Brain pericyte (primary cell): Measurements from ENCODE around the gene RNF215.

ENCODE experiments used
- DNase-seq: peaks from one replicate; pipeline ENCODE4 v3.0.0-alpha.2; 2012; ENCODE audit warnings: low read depth, low spot score

RNF215 gene

DNA sequence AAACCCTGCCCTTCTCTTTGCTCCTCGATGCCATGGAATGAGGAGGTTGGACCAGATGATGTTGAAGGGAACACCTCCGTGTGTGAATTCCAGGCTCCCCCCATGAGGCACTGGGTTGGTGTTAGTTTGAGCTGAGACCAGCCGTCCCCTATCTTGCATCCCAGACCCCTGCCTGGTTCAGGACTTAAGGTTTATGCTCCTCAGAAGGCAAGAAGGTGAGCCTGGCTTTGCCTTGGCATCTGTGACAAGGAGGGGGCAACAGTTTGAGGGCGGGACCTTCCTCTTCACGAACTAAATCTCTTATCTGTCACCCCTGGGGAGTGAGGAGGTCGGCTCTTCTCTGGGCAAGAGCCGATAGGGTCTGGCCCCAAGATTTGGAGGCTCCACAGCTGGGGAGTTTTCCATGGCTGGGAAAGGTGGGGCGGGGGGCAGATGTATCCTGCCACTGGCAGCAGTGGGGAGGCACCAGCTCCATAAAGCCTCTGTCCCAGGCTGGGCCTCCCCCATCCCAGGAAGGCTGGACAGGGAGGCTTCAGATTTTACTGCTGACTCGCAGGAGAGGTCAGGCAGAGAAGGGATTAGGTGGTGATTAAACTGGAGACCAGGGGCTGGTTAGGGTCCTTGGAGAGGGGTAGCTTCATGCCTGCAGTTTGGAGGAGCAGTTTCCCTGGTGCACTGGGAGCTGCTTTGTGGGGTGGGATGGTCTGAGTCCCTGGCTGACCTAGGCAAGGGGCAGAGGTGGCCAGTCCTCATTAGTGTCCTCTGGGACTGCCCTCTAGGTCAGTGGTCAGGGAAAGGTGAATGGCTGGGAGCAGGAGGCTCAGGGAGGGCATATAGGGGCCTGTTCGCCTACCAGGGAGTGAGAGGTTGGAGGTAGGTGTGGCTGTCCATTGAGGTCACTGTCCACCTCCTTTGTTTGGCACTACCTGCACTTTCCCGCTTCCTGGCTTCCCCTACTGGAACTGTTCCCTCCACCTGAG is 10.7 kb upstream of the RNF215 start:
- no peak for DNase-seq

DNA sequence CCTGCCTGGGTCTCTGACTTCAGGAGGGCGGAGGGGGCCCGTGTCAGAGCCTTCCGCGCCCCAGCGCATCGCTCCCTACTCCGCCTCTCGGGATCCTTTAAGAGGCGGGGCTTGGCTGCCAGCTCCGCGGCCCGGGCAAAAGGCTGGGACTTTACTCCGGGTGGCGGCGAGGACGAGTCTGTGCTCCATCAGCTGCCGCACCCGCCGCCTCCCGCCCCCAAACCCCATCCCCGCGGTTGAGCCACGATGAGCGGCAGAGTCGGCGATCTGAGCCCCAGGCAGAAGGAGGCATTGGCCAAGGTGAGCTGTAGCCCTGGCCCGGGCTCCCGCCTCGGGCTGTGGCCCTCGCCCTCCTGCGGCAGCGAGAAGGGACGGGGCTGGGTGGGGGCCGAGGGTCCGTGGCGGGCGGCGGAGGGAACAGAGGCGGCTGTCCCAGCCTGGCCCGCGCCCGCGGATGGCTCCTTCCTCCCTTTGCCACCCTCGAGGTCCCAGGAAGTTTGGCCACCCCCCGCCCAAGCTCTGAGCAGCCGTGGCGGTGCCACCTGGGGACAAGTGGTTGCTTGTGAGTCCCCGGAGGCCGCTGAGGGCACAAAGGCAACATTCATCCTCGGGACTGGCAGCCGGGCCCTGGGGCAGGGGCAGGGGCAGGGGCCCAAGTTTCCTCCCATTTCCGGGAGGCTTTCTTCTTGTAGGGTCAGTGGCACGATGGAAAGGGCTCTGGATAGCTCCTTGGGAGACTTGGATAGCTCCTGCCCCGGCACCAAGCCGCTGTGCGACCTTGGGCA is 9.9 kb upstream of the RNF215 start, which contains the start of gene SEC14L2:
SEC14L2 (plus strand) TSS at position 148 of the 785 bp plus-strand sequence; CDS start at position 247, 99 bp downstream.
- no peak for DNase-seq

DNA sequence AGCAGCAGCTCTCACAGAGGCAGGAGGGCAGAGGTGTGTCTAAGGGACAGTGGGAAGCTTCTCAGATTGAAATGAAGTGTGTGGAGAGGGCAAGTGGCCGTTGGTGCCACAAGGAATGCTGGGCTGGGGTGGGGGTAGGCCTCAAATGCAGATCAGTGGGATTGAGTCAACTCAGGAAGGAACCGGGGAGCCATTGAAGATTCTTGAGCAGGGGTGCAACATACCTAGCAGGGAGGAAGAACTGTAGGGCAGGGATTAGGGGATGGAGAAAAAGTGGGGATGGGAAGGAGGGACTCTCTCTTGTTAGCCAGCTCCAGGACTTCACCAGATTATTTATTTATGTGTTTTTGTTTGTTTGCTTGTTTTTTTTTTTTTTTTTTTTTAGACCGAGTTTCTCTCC is 6.7 kb upstream of the RNF215 start:
- DNase-seq, result no peak

DNA sequence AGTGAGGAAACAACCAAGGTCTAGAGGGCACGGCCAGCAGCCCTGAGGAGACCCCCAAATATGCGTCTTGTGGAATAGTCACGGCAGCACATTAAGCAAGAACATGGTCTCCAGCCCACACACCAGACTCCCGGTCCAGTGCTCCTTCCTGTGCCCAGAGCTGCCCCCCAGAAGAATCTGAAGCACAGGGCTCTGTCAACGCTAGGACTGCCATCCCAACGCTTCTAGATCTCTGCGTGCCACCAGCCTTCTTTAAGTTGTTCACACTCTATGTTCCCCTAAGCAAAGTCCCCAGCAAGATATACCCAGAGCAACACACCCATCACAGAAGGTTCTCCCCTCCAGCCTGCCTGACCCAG is 6.1 kb upstream of the RNF215 start:
- no peak for DNase-seq

DNA sequence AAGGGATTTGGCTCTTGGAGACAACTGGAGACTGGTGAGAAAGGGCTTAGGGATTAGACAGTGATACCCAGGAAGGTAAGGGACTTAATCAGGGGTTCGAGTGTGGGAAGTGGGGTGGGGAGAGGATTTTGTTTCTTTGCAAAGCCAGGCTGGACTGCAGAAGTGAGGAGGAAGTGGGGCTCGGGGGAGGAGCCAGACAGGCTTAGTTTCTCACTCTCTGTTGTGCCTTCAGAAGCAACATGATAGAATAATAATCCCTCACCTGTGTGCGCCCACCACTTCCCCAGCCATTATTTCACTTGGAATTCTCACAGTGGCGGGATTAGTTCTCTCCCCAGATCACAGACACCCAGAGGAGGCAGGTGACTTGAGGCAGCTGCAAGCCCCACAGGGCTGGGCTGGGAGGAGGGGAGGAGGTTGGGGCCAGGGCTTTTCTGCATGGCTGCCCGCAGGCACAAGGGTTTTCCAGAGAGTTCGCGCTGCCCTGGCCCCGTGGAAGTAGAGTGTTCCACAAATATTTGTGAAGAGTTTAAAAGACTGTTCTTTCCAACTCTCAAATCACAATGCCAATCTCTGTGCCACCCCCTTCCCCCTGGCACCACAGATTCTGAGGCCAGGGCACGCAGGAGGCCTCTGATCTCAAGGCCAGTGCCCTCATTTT is 5.6 kb upstream of the RNF215 start:
- DNase-seq, result no peak

DNA sequence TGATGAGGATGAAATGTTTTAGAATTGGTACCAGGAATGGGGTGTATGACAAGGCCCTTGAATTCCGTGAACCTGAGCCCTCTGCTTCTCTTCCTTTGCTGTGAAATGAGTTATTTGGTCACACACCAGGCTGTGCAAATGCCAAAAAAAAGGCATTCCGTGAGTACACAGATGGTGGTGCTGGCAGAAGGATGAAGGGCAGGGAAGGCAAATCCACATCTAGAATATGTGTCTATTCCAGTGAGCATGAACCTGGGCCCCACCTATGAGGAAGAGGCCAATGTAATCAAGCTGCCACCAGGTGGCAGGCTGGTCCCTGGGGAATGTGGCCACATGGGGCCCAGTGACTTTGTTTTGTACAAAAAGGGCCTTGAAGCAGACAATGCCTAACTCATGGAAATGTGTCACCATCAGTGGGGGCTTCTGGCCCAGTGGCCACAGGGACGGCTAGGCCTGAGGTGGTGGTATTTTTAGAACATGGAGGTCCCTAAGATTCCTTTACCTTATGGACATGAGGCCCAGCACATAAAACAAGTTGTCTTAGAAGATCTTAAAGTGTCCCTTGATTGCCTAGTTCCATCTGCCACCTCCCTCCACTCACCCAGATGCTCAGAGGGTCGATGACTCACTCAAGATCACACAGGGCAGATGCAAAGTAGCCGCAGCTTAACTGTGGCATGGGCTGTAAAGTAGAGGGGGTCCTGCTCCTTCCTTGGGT is 3.9 kb upstream of the RNF215 start:
- DNase-seq, result no peak

DNA sequence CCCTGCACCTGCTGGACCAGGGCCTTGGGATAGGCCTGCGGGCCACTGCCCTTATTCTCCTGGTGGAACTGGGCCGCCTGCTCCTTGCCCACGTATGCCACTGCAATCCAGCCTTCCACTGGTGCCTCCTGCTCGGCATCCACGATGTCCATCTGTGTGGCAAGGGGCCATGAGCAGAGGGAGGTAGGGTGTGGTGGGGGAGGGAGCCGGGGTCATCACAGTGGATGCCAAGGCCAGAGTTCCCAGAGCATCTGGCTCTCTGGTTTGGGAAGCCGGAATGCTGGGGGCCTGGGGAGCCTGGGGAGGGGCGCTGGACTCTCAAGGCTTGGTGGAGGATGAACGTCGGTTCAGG is 627 bp downstream of the RNF215 start:
- no peak for DNase-seq

DNA sequence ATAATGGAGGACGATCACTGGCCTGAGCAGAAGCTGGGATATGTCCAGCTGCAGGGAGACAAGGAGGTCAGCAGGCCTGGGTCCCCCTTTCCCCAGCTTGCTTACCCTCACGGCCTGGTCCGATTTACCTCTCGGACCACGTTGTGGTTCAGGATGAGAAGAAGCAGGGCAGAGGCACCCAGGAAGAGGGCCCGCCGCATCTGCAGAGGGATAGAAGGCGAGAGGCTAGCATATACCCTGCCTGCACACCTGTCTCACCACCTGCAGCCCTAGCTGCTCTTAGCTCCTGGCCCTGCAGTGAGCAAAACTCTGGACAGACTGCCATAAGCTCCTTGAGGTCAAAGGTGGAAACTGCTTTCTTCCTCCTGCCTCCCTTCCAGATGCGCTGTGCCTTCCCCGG is 1.3 kb downstream of the RNF215 start:
- no peak for DNase-seq

DNA sequence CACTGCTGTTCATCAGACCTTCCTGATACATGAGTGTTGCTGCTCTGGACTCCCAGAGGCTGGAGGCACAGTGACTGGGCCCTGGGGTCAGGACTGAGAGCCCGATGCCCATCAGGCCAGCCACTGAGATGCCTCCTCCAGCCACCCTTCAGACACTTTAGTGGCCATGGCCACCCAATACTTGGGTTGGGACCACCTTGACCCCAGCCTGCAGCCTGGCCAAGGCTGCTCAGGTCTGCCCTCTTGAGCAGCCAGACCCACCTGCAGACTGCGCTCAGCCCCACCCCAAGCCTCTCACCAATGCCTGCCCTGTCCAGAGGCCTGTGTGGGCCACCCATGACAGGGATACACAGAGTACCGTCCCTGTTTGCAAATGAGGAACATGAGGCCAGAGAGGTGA is 4.2 kb downstream of the RNF215 start:
- DNase-seq, result no peak

DNA sequence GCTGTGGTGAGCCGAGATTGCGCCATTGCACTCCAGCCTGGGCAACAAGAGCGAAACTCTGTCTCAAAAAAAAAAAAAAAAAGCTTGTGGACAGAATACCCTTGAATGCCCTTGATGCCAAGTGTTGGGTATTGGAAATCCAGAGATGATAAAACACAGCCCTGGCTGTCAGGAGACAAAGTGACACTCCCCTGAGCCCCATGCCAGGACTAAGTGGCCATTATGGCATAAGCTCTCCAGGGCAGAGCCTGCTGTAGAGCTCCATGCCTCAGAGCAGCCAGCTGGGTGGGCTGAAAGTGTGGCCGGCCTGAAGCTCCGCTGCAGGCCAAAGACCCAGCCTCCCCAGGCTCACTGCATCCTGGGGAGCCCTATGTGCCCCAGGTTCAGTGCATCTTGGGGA is 4.9 kb downstream of the RNF215 start:
- no peak for DNase-seq

DNA sequence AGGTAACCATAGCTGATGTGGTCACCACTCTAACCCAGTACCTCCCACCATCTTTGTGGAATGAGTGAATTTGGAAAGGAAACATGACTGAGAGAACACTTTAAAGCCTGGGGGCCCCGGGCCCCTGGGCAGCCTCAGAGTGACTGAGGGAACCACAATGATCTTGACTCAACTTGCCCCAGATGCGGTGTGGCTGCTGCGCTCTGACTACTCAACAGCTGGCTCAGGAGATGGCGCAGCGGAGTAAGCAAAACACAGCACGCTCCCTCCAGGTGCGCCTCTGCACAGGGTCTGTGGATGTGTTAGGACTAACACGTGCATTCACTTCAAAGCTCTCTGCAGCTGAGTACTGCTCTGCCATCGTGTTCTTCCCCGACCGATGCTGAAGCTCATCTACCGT is 5.9 kb downstream of the RNF215 start:
- DNase-seq, result no peak

DNA sequence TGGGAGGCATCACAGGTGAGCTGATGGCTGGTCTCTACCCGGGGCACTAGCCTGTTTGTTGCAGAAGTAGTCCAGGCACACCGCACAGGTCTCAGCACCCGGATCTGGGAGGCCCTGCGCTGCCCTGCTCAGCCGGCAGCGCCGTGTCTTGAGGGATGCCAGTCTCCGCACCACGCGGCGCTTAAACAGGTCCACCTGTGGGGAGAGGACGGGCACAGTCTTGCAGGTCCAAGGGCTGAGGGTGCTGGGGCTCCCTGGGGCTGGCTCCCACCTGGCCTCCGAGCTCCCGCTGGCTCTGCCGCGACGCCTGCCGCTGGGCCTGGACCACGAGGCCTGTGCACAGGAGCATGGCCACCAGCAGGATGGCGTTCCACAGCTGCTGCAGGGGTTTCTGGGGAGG is 7.2 kb downstream of the RNF215 start:
- no peak for DNase-seq

DNA sequence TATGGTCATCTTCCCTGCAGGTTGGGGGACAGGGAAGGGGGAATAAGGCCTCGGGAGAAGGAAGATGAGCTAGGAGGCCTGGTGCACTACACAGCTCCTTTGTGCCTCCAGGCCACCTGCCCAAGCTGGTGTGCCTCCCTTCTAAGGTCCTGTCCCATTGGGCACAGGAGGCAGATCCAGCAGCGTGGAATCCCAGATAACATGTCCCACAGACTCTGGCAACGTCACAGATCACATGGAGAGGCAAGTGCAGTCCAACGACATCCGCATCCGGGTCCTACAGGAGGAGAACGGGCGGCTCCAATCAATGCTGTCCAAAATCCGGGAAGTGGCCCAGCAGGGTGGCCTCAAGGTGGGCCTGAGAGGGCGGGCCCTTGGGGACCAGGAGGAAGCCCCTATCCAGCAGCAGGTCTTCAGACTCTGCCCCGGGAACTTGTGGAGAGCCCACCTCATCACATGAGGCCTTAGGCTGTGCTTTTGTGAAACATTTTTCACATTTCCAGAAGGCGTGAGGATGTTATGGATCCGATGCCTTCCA is 11.8 kb downstream of the RNF215 start:
- DNase-seq, result no peak

DNA sequence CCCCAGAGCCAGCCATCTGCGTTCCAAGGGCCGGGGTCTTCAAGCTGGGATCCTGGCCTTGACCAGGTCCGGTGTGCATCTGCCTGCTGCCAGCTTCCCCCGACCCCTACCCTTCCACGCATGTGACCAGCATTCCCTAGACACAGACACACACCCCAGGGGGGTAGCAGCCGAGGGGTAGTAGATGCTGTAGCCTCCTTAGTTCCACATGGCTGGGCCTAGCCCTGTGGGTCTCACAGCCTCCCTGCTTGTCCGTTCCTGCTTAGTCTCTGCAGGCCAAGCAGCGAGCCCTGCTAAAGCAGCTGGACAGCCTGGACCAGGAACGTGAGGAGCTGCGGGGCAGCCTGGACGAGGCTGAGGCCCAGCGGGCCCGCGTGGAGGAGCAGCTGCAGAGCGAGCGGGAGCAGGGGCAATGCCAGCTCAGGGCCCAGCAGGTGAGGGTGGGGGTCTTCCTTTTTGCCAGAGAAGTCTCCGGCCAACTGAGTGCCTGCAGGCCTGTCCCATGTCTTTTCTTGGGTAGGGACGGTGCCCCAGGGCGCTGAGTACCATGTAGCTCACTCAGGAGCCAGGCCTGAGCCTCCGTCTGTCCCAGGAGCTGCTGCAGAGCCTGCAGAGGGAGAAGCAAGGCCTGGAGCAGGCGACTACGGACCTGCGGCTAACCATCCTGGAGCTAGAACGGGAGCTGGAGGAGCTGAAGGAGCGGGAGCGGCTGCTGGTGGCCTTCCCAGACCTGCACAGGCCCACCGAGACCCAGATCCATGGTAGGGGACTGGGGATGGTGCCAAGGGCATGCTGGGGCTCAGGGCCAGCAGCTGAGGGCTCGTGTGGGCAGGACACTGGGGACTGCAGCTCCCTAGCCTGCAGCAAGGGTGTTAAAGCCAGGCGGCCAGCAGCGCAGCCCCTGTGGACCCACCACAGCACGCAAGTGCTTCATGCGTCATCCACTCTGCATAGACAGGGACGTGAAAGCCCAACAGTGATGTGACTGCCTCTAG is 13.6 kb downstream of the RNF215 start:
- DNase-seq, result no peak

DNA sequence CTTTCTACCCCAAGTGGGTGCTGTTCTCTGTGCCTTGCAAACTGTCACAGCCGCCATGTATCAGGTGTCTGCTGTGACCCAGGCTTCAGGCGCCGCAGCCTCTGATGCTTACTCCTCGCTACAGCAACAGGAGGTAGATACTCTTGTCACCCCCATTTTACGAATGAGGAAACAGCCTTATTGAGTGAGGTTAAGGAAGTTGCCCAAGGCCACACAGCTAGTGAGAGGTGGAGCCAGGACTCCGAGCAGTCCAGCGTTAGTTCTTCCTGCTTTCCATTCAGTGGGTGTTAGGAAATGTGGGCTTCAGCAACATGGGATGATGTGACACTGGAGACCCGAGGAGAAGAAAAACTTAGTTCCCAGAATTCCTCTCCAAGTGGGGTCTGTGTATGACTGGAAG is 14.3 kb downstream of the RNF215 start:
- DNase-seq, result no peak

DNA sequence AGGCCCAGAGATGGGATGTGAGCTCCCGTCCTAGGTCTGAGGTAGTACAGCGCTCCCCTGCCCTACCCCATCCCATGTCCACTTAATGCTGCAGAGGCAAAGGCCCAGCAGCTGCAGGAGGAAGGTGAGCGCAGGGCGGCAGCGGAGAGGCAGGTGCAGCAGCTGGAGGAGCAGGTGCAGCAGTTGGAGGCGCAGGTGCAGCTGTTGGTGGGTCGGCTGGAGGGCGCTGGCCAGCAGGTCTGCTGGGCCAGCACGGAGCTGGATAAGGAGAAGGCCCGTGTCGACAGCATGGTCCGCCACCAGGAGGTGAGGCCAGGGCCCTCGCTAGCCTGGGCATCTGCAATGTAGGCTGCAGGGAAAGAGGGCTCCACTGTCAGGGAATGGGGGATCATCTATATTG is 15.2 kb downstream of the RNF215 start:
- DNase-seq, result no peak

DNA sequence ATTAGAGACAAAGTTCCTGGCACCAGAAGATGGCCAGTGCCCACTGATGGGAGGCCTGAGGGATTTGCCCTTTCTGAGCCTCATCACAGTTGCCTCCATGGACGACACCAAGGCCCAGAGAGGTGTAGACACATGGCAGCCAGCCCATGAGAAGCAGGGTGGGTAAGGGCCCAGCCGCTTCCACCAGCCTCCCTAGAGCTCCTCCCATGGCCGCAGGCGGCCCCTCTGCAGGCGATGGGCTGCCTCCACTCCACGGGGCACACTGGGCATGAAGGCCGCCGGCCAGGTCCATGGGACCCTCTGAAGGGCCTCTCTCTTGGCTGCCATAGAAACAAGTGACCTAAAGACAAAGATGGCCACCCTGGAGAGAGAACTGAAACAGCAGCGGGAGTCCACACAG is 15.9 kb downstream of the RNF215 start:
- no peak for DNase-seq

DNA sequence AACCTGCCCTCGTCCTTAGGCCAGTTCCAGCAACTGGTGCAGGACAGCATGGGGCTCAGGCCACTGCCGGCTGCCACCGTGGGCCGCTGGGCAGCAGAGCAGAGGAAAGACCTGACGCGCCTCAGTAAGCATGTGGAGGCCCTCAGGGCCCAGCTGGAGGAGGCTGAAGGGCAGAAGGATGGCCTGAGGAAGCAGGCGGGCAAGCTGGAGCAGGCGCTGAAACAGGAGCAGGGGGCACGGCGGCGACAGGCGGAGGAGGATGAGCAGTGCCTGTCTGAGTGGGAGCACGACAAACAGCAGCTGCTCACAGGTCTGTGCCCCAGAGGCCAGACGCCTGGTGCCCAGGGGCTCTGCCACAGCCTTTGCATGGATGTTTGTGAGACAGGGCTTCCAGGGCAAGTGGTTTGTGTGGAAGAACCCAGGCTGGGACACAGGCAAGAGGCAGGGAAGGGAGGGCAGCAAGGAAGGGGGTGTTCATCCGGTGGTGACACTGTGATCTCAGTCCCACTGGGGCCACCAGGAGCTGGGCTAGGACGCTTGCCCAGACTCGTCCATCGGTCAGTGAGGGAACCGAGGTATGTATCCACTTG is 16.5 kb downstream of the RNF215 start:
- no peak for DNase-seq

DNA sequence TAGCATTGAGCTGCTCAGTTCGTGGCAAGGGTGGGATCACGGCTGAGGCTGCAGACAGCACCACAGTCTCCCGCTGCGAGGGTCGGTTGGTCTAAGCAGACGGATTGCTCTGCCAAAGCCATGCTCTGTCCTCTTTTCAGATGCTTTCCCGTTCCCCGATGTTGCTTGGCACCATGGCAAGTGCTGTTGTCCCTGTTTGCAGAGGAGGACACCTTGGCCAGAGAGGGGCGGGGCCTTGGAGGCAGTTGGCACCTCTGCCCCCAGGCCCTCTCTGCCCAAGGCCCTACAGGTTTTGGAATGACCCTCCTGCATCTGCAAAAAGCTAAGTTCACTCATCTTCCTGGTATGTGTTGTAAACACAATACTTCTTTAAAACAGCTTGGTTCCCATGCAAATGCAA is 18.8 kb downstream of the RNF215 start:
- DNase-seq, result no peak

DNA sequence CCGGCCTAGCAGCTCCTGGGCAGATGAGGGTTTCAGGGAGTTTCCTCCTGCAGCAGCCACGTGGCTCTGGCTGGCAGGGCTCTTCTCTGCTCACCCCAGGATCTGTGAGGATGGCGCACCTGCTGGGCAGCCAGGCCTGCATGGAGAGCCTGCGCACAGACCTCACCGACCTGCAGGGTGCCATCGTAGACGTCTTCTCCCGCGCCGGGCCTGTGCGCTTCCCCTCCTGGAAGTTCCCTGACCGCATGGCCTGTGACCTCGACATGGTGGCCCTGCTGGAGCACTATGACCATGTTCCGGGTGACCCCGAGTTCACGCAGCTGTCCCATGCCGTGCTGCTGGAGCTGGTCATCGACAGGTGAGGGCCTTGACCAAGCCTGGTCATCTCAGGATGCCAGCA is 21.3 kb downstream of the RNF215 start:
- no peak for DNase-seq
